Small intestine (tissue), 7 donors: ENCODE measurements around the gene UNC13B. TPM values are rescaled to one million over a fixed set of nuclear protein-coding genes. Genes with fewer than 3 reads are reported as not detected.
"Not testable (repeated sequence)": the region's sequence is repeated elsewhere in the genome, so short reads cannot be mapped to it uniquely, and the experiment has no call there.

Experiments used
- DNase-seq, 2 donors: peaks; one replicate each; pipeline versions ENCODE4 v3.0.0 to v3.0.0-alpha.2; 2013
- FAIRE-seq: peaks from 2 replicates; lab custom pipeline; 2012; peaks lifted over from hg19 to GRCh38; lab: Jason Lieb, UNC
- H3K27ac ChIP-seq, 3 donors: one replicate each; pipeline ENCODE4 v1.5.1; 2013; ENCODE audit warnings: low read length in 2 of 3, mild to moderate bottlenecking in 2 of 3, control low read depth in 1 of 3, inconsistent platforms in 1 of 3, low read depth in 1 of 3, moderate library complexity in 1 of 3
- H3K27me3 ChIP-seq, 3 donors: one replicate each; pipeline ENCODE4 v1.6.1; 2013; ENCODE audit warnings: low read length in 3 of 3, inconsistent platforms in 1 of 3; ENCODE audit not compliant: control insufficient read depth in 3 of 3, insufficient read depth in 3 of 3
- H3K36me3 ChIP-seq, 3 donors: one replicate each; pipeline ENCODE4 v1.6.1; 2013; ENCODE audit warnings: low read length in 3 of 3, inconsistent platforms in 1 of 3, low read depth in 1 of 3, mild to moderate bottlenecking in 1 of 3, moderate library complexity in 1 of 3; ENCODE audit not compliant: control insufficient read depth in 3 of 3, insufficient read depth in 2 of 3
- H3K4me1 ChIP-seq, 3 donors: one replicate each; pipeline ENCODE4 v1.6.1; 2013; ENCODE audit warnings: low read length in 2 of 3, inconsistent platforms in 1 of 3, low read depth in 1 of 3, mild to moderate bottlenecking in 1 of 3, moderate library complexity in 1 of 3; ENCODE audit not compliant: control insufficient read depth in 3 of 3, insufficient read depth in 2 of 3
- H3K4me3 ChIP-seq, 3 donors: one replicate each; pipeline ENCODE4 v1.5.1; 2013; ENCODE audit warnings: low read length in 3 of 3, control low read depth in 1 of 3, inconsistent platforms in 1 of 3, low read depth in 1 of 3, mild to moderate bottlenecking in 1 of 3, moderate library complexity in 1 of 3
- H3K9me3 ChIP-seq, 2 donors: one replicate each; pipeline ENCODE4 v1.6.1; 2013; ENCODE audit warnings: low read depth in 1 of 2, low read length in 1 of 2; ENCODE audit not compliant: control insufficient read depth in 2 of 2, insufficient read depth in 1 of 2
- WGBS, 3 donors: extraction: QIAGEN DNeasy Blood & Tissue Kit; methylation state at CpG; one replicate each; pipeline ENCODE4 v1.1.7; 2013; 5-methylcytosine and 5-hydroxymethylcytosine counted together
- polyA plus RNA-seq, 4 donors: library from polyadenylated mRNA; stranded (reverse) in 3 of 4; unstranded in 1 of 4; fragments of 200-250 nt in 3 of 4; fragments of 120-200 nt in 1 of 4; gene quantifications; one replicate each; pipeline versions ENCODE4 v1.2.1 to v1.2.3, GENCODE V29; 2013
- donor health status: healthy with polysubstance abuse.
- donor health status: control.
- donor health status: control.
- donor health status: Bipolar disorder and iron deficiency.
- donor health status: healthy.

Gene UNC13B
- polyA plus RNA-seq, 4 donors = 11.3 to 23.6 (median 14.4) TPM

DNA sequence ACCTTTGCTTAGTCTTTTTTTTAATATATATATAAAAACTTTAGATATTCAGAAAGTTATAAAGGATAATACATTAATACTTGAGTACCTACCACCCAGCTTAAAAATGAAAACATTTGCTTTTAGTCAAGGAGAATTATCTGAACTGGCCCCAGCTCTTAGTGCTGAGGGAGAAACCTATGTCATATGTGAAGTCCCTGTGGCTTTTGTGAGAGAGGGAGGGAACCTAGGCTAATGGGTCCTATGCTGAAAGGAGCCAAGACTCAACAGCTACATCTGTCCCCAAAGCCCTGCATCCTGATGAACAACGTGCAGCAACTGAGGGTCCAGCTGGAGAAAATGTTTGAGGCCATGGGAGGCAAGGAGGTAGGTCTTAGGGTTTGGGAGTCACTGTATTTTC lies 236.1 kb downstream of the UNC13B start:
- peaks cover 4 to 69% (median 11%) of the 10 kb centered on the region in 3 donors for H3K36me3 ChIP-seq
- H3K27ac ChIP-seq = no peak overlapping the region
- no peaks in the 10 kb centered on the region for H3K9me3 ChIP-seq
- H3K4me3 ChIP-seq = no peak overlapping the region
- DNase-seq = no peak
- 76 to 96% (median 83%) methylated on average over 1 of the region's 1 CpG for WGBS, 3 donors
- FAIRE-seq = no peak
- H3K4me1 ChIP-seq = no peaks in the 10 kb centered on the region
- H3K27me3 ChIP-seq = no peaks in the 10 kb centered on the region

GRCh38 chr9:35398651-35399335 lies 237.0 kb downstream of the UNC13B start:
- no peaks in the 10 kb centered on the region for H3K27me3 ChIP-seq
- no peak overlapping the region for H3K4me3 ChIP-seq
- no peaks in the 10 kb centered on the region for H3K4me1 ChIP-seq
- FAIRE-seq = no peak
- H3K9me3 ChIP-seq = no peaks in the 10 kb centered on the region
- DNase-seq = no peak
- no peak overlapping the region for H3K27ac ChIP-seq
- peaks cover 6 to 68% (median 11%) of the 10 kb centered on the region in 3 donors for H3K36me3 ChIP-seq
- 92 to 98% (median 95%) methylated on average over 16 of the region's 16 CpGs for WGBS, 3 donors

GRCh38 chr9:35404865-35405264 lies 243.1 kb downstream of the UNC13B start:
- no peak overlapping the region for H3K4me3 ChIP-seq
- H3K36me3 ChIP-seq = peaks cover 3 to 40% (median 8%) of the 10 kb centered on the region in 3 donors
- H3K9me3 ChIP-seq = no peaks in the 10 kb centered on the region
- H3K4me1 ChIP-seq = peaks cover 0 to 20% (median 0%) of the 10 kb centered on the region in 3 donors
- peak overlapping the region in 1 of 3 donors; percentile 65 for H3K27ac ChIP-seq
- no peaks in the 10 kb centered on the region for H3K27me3 ChIP-seq
- FAIRE-seq (no peak), DNase-seq (peak in 1 of 2 donors; percentile 47)
- WGBS, 3 donors = 67 to 76% (median 74%) methylated on average over 3 of the region's 3 CpGs

- Histone ChIP-seq H3K27ac (peak overlapping the region in 1 of 3 donors; percentile 65), H3K27me3 (no peaks in the 10 kb centered on the region), H3K9me3 (no peaks in the 10 kb centered on the region), H3K4me3 (peak overlapping the region in 1 of 3 donors; percentile 16), H3K36me3 (peaks cover 3 to 30% (median 3%) of the 10 kb centered on the region in 3 donors), H3K4me1 (peaks cover 0 to 20% (median 0%) of the 10 kb centered on the region in 3 donors)
- 40 to 62% (median 54%) methylated on average over 27 to 28 of the region's 28 CpGs for WGBS, 3 donors
- DNase-seq = peak; percentile 68 to 93
- FAIRE-seq = no peak
Measured at GRCh38 chr9:35406183-35406959, 244.6 kb downstream of the UNC13B start.

DNA sequence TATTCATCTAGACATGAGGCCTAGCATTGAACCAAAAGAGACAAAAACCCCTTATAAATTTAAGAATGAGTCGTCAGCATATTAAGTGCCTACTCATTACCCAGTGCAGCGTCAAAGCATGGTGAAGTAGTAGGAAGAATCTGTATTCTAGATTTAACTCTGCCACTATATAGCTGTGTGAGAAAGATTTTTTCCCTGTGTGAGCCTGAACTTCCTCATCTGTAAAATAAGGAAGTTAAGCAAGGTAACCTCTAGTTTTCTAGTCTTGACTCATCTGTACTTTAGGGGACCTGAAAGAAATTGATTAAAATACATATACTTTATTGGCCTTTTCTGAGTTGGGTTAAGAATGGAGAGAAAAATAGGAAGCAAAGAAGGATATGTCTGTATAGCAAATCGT lies 246.0 kb downstream of the UNC13B start:
- no peak for FAIRE-seq
- WGBS, 3 donors = 70 to 83% (median 72%) methylated on average over 3 of the region's 3 CpGs

DNA sequence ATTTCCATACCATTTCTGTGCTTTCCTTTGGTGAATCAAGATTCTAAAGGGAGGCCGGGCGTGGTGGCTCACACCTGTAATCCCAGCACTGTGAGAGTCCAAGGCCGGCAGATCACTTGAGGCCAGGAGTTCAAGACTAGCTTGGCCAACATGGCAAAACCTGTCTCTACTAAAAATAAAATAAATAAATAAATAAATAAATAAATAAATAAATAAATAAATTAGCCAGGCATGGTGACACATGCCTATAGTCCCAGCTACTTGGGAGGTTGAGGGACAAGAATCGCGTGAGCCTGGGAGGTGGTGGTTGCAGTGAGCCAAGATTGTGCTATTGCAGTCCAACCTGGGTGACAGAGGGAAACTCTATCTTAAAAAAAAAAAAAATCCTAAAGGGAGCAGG lies 247.6 kb downstream of the UNC13B start:
- not testable (repeated sequence) for H3K9me3 ChIP-seq, H3K4me3 ChIP-seq, H3K27ac ChIP-seq, DNase-seq, FAIRE-seq, H3K27me3 ChIP-seq, H3K36me3 ChIP-seq
- 95 to 99% (median 96%) methylated on average over 5 of the region's 5 CpGs for WGBS, 3 donors
- H3K4me1 ChIP-seq = peaks cover 0 to 17% (median 0%) of the 10 kb centered on the region in 3 donors

More for the DNA sequence above, 246.0 kb downstream of the UNC13B start:
- no peak overlapping the region for H3K4me3 ChIP-seq
- H3K9me3 ChIP-seq = no peaks in the 10 kb centered on the region
- DNase-seq = no peak
- no peaks in the 10 kb centered on the region for H3K27me3 ChIP-seq
- H3K27ac ChIP-seq = no peak overlapping the region
- H3K4me1 ChIP-seq = peaks cover 0 to 20% (median 0%) of the 10 kb centered on the region in 3 donors
- peaks cover under 1 to 22% (median 3%) of the 10 kb centered on the region in 3 donors for H3K36me3 ChIP-seq

GRCh38 chr9:35414889-35415288 lies 253.1 kb downstream of the UNC13B start:
- Histone ChIP-seq H3K27ac (no peak overlapping the region), H3K4me3 (no peak overlapping the region), H3K27me3 (no peaks in the 10 kb centered on the region), H3K9me3 (peaks cover 0 to 2% of the 10 kb centered on the region in 2 donors), H3K4me1 (no peaks in the 10 kb centered on the region), H3K36me3 (no peaks in the 10 kb centered on the region)
- WGBS, 3 donors = 80 to 90% (median 83%) methylated on average over 1 of the region's 1 CpG
- FAIRE-seq (no peak), DNase-seq (peak in 1 of 2 donors; percentile 22)

- Histone ChIP-seq H3K27me3 (no peaks in the 10 kb centered on the region), H3K36me3 (no peaks in the 10 kb centered on the region), H3K27ac (no peak overlapping the region), H3K4me3 (no peak overlapping the region), H3K4me1 (no peaks in the 10 kb centered on the region), H3K9me3 (peaks cover 0 to 2% of the 10 kb centered on the region in 2 donors)
- WGBS, 3 donors = 77 to 79% (median 77%) methylated on average over 6 of the region's 6 CpGs
- FAIRE-seq (no peak), DNase-seq (peak in 1 of 2 donors; percentile 28)
Measured at GRCh38 chr9:35415402-35416097, 253.7 kb downstream of the UNC13B start.
